ENCODE results near the gene SNORC. TPM values are rescaled to one million over a fixed set of nuclear protein-coding genes. Genes with fewer than 3 reads are reported as not detected.
"Not testable (repeated sequence)": the region's sequence is repeated elsewhere in the genome, so short reads cannot be mapped to it uniquely, and the experiment has no call there.

Gene SNORC
- total RNA-seq, 1 donor from 2014 or later = not detected

GRCh38 chr2:232846055-232846454, 24.0 kb upstream of the SNORC start:
- DNase-seq (ENCODE audit: low spot score in 2 of 2) = no peak
- H3K9me3 ChIP-seq = no peaks in the 10 kb centered on the region
- no peak for TF ChIP-seq CTCF (IDR thresholded peaks at IDR 0.05)
- no peak overlapping the region for H3K27ac ChIP-seq
- peaks cover 84 to 86% of the 10 kb centered on the region in 2 donors for H3K36me3 ChIP-seq
- H3K4me1 ChIP-seq = no peaks in the 10 kb centered on the region
- no peak overlapping the region for H3K4me3 ChIP-seq
- intact Hi-C loops (cut with DNase I) = no loop called here
- no peaks in the 10 kb centered on the region for H3K27me3 ChIP-seq

- peaks cover 70 to 74% of the 10 kb centered on the region in 2 donors for H3K36me3 ChIP-seq
- no peaks in the 10 kb centered on the region for H3K27me3 ChIP-seq
- H3K27ac ChIP-seq = no peak overlapping the region
- no peaks in the 10 kb centered on the region for H3K9me3 ChIP-seq
- intact Hi-C loops (cut with DNase I) = loop anchor here (5.0 kb wide), 1 partner anchor 202 kb away; no protein-coding TSS in a partner anchor
- no peak overlapping the region for H3K4me3 ChIP-seq
- TF ChIP-seq CTCF (IDR thresholded peaks at IDR 0.05) = no peak
- H3K4me1 ChIP-seq = no peaks in the 10 kb centered on the region
- no peak for DNase-seq (ENCODE audit: low spot score in 2 of 2)
Observed at GRCh38 chr2:232850039-232850438, 20.0 kb upstream of the SNORC start.

GRCh38 chr2:232852081-232852480, 18.0 kb upstream of the SNORC start:
- intact Hi-C loops (cut with DNase I) = loop anchor here (2.0 to 5.0 kb wide), 2 partner anchors 200 to 399 kb away; partner anchors contain the start of gene ATG16L1
- not testable (repeated sequence) for H3K4me1 ChIP-seq; H3K9me3 ChIP-seq; DNase-seq (ENCODE audit: low spot score in 2 of 2); H3K4me3 ChIP-seq; H3K27me3 ChIP-seq; H3K27ac ChIP-seq
- H3K36me3 ChIP-seq = peaks cover 71 to 74% of the 10 kb centered on the region in 2 donors

GRCh38 chr2:232852676-232853075, 17.4 kb upstream of the SNORC start:
- no peaks in the 10 kb centered on the region for H3K9me3 ChIP-seq
- H3K36me3 ChIP-seq = peaks cover 74% of the 10 kb centered on the region in 2 donors
- no peak overlapping the region for H3K4me3 ChIP-seq
- TF ChIP-seq CTCF (IDR thresholded peaks at IDR 0.05) = no peak
- no peaks in the 10 kb centered on the region for H3K4me1 ChIP-seq
- no peak overlapping the region for H3K27ac ChIP-seq
- no peak for DNase-seq (ENCODE audit: low spot score in 2 of 2)
- intact Hi-C loops (cut with DNase I) = loop anchor here (2.0 to 5.0 kb wide), 2 partner anchors 200 to 398 kb away; partner anchors contain the start of gene ATG16L1
- no peaks in the 10 kb centered on the region for H3K27me3 ChIP-seq

- intact Hi-C loops (cut with DNase I) = loop anchor here (5.0 kb wide), 1 partner anchor 198 kb away; no protein-coding TSS in a partner anchor
- TF ChIP-seq CTCF (IDR thresholded peaks at IDR 0.05) = no peak
- no peak overlapping the region for H3K27ac ChIP-seq
Observed at GRCh38 chr2:232854082-232854481, 16.0 kb upstream of the SNORC start.

GRCh38 chr2:232857158-232857563, 12.9 kb upstream of the SNORC start:
- peaks cover 49 to 63% of the 10 kb centered on the region in 2 donors for H3K36me3 ChIP-seq
- no peak overlapping the region for H3K27ac ChIP-seq
- intact Hi-C loops (cut with DNase I) = no loop called here
- no peaks in the 10 kb centered on the region for H3K9me3 ChIP-seq
- no peak for TF ChIP-seq CTCF (IDR thresholded peaks at IDR 0.05)
- DNase-seq (ENCODE audit: low spot score in 2 of 2) = no peak
- H3K4me3 ChIP-seq = no peak overlapping the region
- H3K27me3 ChIP-seq = no peaks in the 10 kb centered on the region
- no peaks in the 10 kb centered on the region for H3K4me1 ChIP-seq

More at GRCh38 chr2:232854082-232854481, 16.0 kb upstream of the SNORC start:
- H3K9me3 ChIP-seq = no peaks in the 10 kb centered on the region
- H3K27me3 ChIP-seq = no peaks in the 10 kb centered on the region
- DNase-seq (ENCODE audit: low spot score in 2 of 2) = no peak
- no peak overlapping the region for H3K4me3 ChIP-seq
- peaks cover 71 to 74% of the 10 kb centered on the region in 2 donors for H3K36me3 ChIP-seq
- no peaks in the 10 kb centered on the region for H3K4me1 ChIP-seq

Measured in ascending aorta (tissue), 2 donors.